Heart left ventricle (tissue), 16 donors: ENCODE results near the gene HMG20B. TPM values are rescaled to one million over a fixed set of nuclear protein-coding genes. Genes with fewer than 3 reads are reported as not detected.

Source experiments
- ATAC-seq, 4 donors: fragments of 200-7000 bp; cut with Tn5 transposase; one replicate each; pipeline ENCODE4 v1.9.1; 2020 to 2022; ENCODE audit warnings: moderate library complexity in 4 of 4, mild to moderate bottlenecking in 3 of 4, moderate number of reproducible peaks in 1 of 4
- DNase-seq, 5 donors: peaks; one replicate each; pipeline ENCODE4 v3.0.0-alpha.2; 2020
- H3K27ac ChIP-seq, 12 donors: fragments of 200-600 bp; sonication (generic) in 4 of 12; one replicate each; pipeline versions ENCODE4 v1.5.0 to v1.8.0; 2016 to 2022; ENCODE audit warnings: mild to moderate bottlenecking in 2 of 12
- H3K27me3 ChIP-seq, 9 donors: fragments of 200-600 bp; sonication (generic) in 2 of 9; one replicate each; pipeline versions ENCODE4 v1.5.1 to v1.8.0; 2016 to 2022; ENCODE audit warnings: mild to moderate bottlenecking in 3 of 9
- H3K36me3 ChIP-seq, 9 donors: fragments of 200-600 bp; sonication (generic) in 2 of 9; one replicate each; pipeline versions ENCODE4 v1.5.0 to v1.8.0; 2018 to 2022; ENCODE audit warnings: mild to moderate bottlenecking in 2 of 9
- H3K4me1 ChIP-seq, 12 donors: fragments of 200-600 bp; sonication (generic) in 4 of 12; one replicate each; pipeline versions ENCODE4 v1.5.0 to v1.8.0; 2016 to 2022; ENCODE audit warnings: mild to moderate bottlenecking in 3 of 12
- H3K4me3 ChIP-seq, 12 donors: fragments of 200-600 bp; sonication (generic) in 4 of 12; one replicate each; pipeline versions ENCODE4 v1.5.0 to v1.8.0; 2017 to 2022; ENCODE audit warnings: mild to moderate bottlenecking in 9 of 12, moderate library complexity in 4 of 12
- H3K9me3 ChIP-seq, 12 donors: fragments of 200-600 bp; sonication (generic) in 4 of 12; one replicate each; pipeline versions ENCODE4 v1.5.0 to v1.8.0; 2016 to 2022; ENCODE audit warnings: mild to moderate bottlenecking in 1 of 12
- POLR2A ChIP-seq, 2 donors: fragments of 450-650 bp; IDR thresholded peaks; one replicate each; pipeline ENCODE4 v1.6.1; 2017; ENCODE audit warnings: antibody characterized with exemption in 2 of 2, mild to moderate bottlenecking in 2 of 2, moderate library complexity in 2 of 2
- WGBS, 4 donors: extraction: QIAGEN DNeasy Blood & Tissue Kit in 2 of 4; methylation state at CpG; one replicate each; pipeline versions ENCODE4 v1.1.5 to v1.1.7; 2013 to 2018; 5-methylcytosine and 5-hydroxymethylcytosine counted together
- intact Hi-C, 10 donors: fragments of 100-400 bp; cut with DNase I; formaldehyde crosslinking; loops; one replicate each; pipeline versions ENCODE4 v1.11.1 to v1.14.2; 2022
- polyA plus RNA-seq, 2 donors: library from polyadenylated mRNA; stranded (reverse); fragments of 200-250 nt; gene quantifications; one replicate each; pipeline ENCODE4 v1.2.3, GENCODE V29; 2013
- total RNA-seq, 9 donors: library from RNA; depleted of rRNA in 2 of 9; stranded (reverse); fragments of >200 nt in 2 of 9; fragmentation: NEBNext Ultra II Directional in 3 of 9; extraction: Animal tissue kit (Norgen Biotek cat#: 25700) in 3 of 9; gene quantifications; one replicate each; pipeline versions ENCODE4 v1.1.0 to v1.2.4, GENCODE V29; 2016 to 2023
- TF ChIP-seq, protein P1 (sequence below), 12 donors: fragments of 200-600 bp; sonication (generic) in 4 of 12; IDR thresholded peaks; one replicate each; pipeline versions ENCODE4 v1.5.0 to v1.8.0; 2018 to 2022; ENCODE audit warnings: antibody characterized with exemption in 12 of 12, mild to moderate bottlenecking in 5 of 12
- donor health status: ischemic (EF 13 %, LVEDD 7.1; RV severe dilation, severe dysfunction).
- donor health status: healthy with polysubstance abuse.
- donor health status: DM: no; HTN: yes; CAD: no.
- donor health status: DM: no; HTN: no; CAD: no.
- donor health status: ischemic (EF 25% LVEDD 6.9; RV normal size, moderate dysfunction).
- donor health status: ischemic (EF 25% LVEDD 5.7; RV mildly dilated, moderate dysfunction).
- donor health status: healthy.
- donor health status: DM: yes; HTN: yes; CAD: no.
- donor health status: ischemic (EF 35%, LVEDD 5.7; RV mildly dilated, moderate dysfunction).
- donor health status: nonischemic (EF 11% LVEDD 7.7; RV severe dilation, severe dysfunction).
- donor health status: DM: yes; HTN: yes; CAD: no.
- donor health status: PGD.
- donor health status: ischemic (EF 29% LVEDD 5.4; RV normal size, mild dysfunction).
- donor health status: nonischemic (EF 23%, LVEDD 6.1; RV moderate dilation, normal function).

HMG20B gene
- total and polyA plus RNA-seq, 11 donors: 24.8 to 68.6 (median 42.1) TPM

GRCh38 chr19:3538965-3539755 lies 33.6 kb upstream of the HMG20B start, which contains the start of gene TEKTIP1:
TEKTIP1 (plus strand) TSS chr19:3539174; CDS start chr19:3539178, 4 bp downstream.
- intact Hi-C loops: no loop called here
- 61 to 80% (median 66%) methylated on average over 18 to 28 of the region's 28 CpGs for WGBS, 4 donors
- H3K27ac ChIP-seq: peak within 1 kb of the TSS in 1 of 12 donors; percentile 24
- TF ChIP-seq, protein P1, sequence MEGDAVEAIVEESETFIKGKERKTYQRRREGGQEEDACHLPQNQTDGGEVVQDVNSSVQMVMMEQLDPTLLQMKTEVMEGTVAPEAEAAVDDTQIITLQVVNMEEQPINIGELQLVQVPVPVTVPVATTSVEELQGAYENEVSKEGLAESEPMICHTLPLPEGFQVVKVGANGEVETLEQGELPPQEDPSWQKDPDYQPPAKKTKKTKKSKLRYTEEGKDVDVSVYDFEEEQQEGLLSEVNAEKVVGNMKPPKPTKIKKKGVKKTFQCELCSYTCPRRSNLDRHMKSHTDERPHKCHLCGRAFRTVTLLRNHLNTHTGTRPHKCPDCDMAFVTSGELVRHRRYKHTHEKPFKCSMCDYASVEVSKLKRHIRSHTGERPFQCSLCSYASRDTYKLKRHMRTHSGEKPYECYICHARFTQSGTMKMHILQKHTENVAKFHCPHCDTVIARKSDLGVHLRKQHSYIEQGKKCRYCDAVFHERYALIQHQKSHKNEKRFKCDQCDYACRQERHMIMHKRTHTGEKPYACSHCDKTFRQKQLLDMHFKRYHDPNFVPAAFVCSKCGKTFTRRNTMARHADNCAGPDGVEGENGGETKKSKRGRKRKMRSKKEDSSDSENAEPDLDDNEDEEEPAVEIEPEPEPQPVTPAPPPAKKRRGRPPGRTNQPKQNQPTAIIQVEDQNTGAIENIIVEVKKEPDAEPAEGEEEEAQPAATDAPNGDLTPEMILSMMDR (IDR thresholded peaks at IDR 0.05): no peak
- no peak for TF ChIP-seq POLR2A (IDR thresholded peaks at IDR 0.05)
- H3K4me1 ChIP-seq: peaks cover 0 to 15% (median 0%) of the 10 kb centered on the region in 12 donors
- peak in 1 of 4 donors; percentile 1 for ATAC-seq
- H3K9me3 ChIP-seq: no peaks in the 10 kb centered on the region
- peaks cover 0 to 39% (median 23%) of the 10 kb centered on the region in 9 donors for H3K36me3 ChIP-seq
- peak in 1 of 5 donors; percentile 25 for DNase-seq
- H3K4me3 ChIP-seq: no peak within 1 kb of the TSS
- no peaks in the 10 kb centered on the region for H3K27me3 ChIP-seq

DNA sequence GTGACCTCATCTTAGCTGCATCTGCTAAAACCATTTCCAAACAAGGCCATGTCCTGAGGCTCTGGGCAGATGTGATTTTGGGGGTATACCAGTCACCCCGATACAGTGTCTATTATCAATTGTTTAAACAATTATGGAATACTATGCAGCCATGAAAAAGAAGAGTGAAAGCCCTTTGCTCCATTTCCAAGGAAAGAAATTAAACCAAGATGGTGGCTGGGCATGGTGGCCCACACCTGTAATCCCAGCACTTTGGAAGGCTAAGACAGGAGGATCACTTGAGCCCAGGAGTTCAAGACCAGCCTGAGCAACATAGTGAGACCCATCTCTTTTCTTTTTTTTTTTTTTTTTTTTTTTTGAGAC lies 33.0 kb upstream of the HMG20B start:
- 93 to 100% (median 99%) methylated on average over 1 of the region's 1 CpG for WGBS, 4 donors
- Histone ChIP-seq H3K27me3 (no peaks in the 10 kb centered on the region), H3K9me3 (no peaks in the 10 kb centered on the region), H3K36me3 (peaks cover 0 to 39% (median 20%) of the 10 kb centered on the region in 9 donors), H3K27ac (no peak overlapping the region), H3K4me1 (peaks cover 0 to 15% (median 0%) of the 10 kb centered on the region in 12 donors), H3K4me3 (no peak overlapping the region)
- DNase-seq: no peak
- no peak for ATAC-seq
- intact Hi-C loops: loop anchor here in 1 of 10 donors (10.0 kb wide), 1 partner anchor 165 kb away; the partner anchor contains the start of genes PIP5K1C and TJP3
- TF ChIP-seq, protein P1 (IDR thresholded peaks at IDR 0.05): no peak
- no peak for TF ChIP-seq POLR2A (IDR thresholded peaks at IDR 0.05)

GRCh38 chr19:3543150-3544057 lies 29.3 kb upstream of the HMG20B start:
- H3K27me3 ChIP-seq: no peaks in the 10 kb centered on the region
- intact Hi-C loops: loop anchor here in 1 of 10 donors (2.0 to 10.0 kb wide), 2 partner anchors 75 to 161 kb away; partner anchors contain the start of genes PIP5K1C and TJP3
- H3K9me3 ChIP-seq: no peaks in the 10 kb centered on the region
- 80 to 90% (median 85%) methylated on average over 30 to 47 of the region's 47 CpGs for WGBS, 4 donors
- peaks cover 0 to 11% (median 0%) of the 10 kb centered on the region in 12 donors for H3K4me1 ChIP-seq
- peaks cover 0 to 49% (median 14%) of the 10 kb centered on the region in 9 donors for H3K36me3 ChIP-seq
- DNase-seq (peak in 2 of 5 donors; percentile 58 to 67), ATAC-seq (peak in 3 of 4 donors; percentile 8 to 22 (median 21))
- TF ChIP-seq POLR2A (IDR thresholded peaks at IDR 0.05): no peak
- TF ChIP-seq, protein P1 (IDR thresholded peaks at IDR 0.05): no peak
- no peak overlapping the region for H3K4me3 ChIP-seq
- H3K27ac ChIP-seq: no peak overlapping the region
